ENCODE measurements around the gene OMA1.

GRCh38 chr1:58576727-58577653 lies 30.5 kb upstream of the OMA1 start, which contains the start of gene TACSTD2:
- TF ChIP-seq CTCF (IDR thresholded peaks at IDR 0.05; ENCODE audit: low read depth, low read length, poor library complexity, severe bottlenecking) (no peak), EZH2phosphoT487 (IDR thresholded peaks at IDR 0.05; ENCODE audit: borderline replicate concordance, low read length) (no peak)
